ENCODE measurements around the gene DTYMK.

DTYMK gene

GRCh38 chr2:241655516-241656189, 31.0 kb downstream of the DTYMK start:
- TF ChIP-seq CTCF (IDR thresholded peaks at IDR 0.05; ENCODE audit: low read depth, low read length, missing control alignments): no peak
- no peaks in the 10 kb centered on the region for H3K27me3 ChIP-seq (replicated peaks)
- peaks cover 58% of the 10 kb centered on the region for H3K36me3 ChIP-seq (replicated peaks)
- no peak overlapping the region for H3K27ac ChIP-seq
- in situ Hi-C loops (cut with HindIII; ENCODE audit: low pct_ligation_motif_present, low sequenced_read_pairs): no loop called here
- no peak for DNase-seq
- H3K4me3 ChIP-seq (ENCODE audit: low read depth, low read length): no peak overlapping the region

- DNase-seq: no peak
- in situ Hi-C loops (cut with HindIII; ENCODE audit: low pct_ligation_motif_present, low sequenced_read_pairs): no loop called here
- no peak overlapping the region for H3K4me3 ChIP-seq (ENCODE audit: low read depth, low read length)
- no peak overlapping the region for H3K27ac ChIP-seq
- no peak for TF ChIP-seq CTCF (IDR thresholded peaks at IDR 0.05; ENCODE audit: low read depth, low read length, missing control alignments)
- peaks cover 51% of the 10 kb centered on the region for H3K36me3 ChIP-seq (replicated peaks)
- no peaks in the 10 kb centered on the region for H3K27me3 ChIP-seq (replicated peaks)
Measured at GRCh38 chr2:241654551-241654950, 32.1 kb downstream of the DTYMK start.

- no peak overlapping the region for H3K4me3 ChIP-seq (ENCODE audit: low read depth, low read length)
- DNase-seq: no peak
- H3K27me3 ChIP-seq (replicated peaks): no peaks in the 10 kb centered on the region
- H3K27ac ChIP-seq: no peak overlapping the region
- no peak for TF ChIP-seq CTCF (IDR thresholded peaks at IDR 0.05; ENCODE audit: low read depth, low read length, missing control alignments)
- in situ Hi-C loops (cut with HindIII; ENCODE audit: low pct_ligation_motif_present, low sequenced_read_pairs): no loop called here
- peaks cover 41% of the 10 kb centered on the region for H3K36me3 ChIP-seq (replicated peaks)
Measured at GRCh38 chr2:241653210-241653750, 33.3 kb downstream of the DTYMK start.

DNA sequence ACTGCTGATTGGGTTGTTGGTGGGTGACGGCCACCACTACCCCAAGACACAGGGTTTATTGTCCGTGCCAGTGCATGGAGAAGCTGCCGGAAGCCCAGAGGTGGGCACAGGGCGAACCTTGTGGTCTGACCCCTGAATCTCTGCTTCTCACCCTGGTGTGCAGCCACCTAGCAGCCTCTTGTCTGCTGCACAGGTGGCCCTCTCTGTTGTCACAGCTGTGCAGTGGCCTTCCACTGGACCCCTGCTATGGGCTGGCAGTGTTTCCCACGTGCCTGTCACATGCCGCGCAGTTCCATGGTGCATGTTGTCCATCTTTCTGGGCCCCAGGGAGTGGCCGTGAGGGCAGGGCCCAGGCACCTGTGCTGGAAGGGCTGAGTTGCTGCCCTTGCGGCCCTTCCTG, 33.9 kb downstream of the DTYMK start:
- no peak for TF ChIP-seq CTCF (IDR thresholded peaks at IDR 0.05; ENCODE audit: low read depth, low read length, missing control alignments)
- Histone ChIP-seq H3K36me3 (replicated peaks) (peaks cover 41% of the 10 kb centered on the region), H3K27ac (no peak overlapping the region), H3K27me3 (replicated peaks) (no peaks in the 10 kb centered on the region), H3K4me3 (ENCODE audit: low read depth, low read length) (no peak overlapping the region)
- in situ Hi-C loops (cut with HindIII; ENCODE audit: low pct_ligation_motif_present, low sequenced_read_pairs): no loop called here
- DNase-seq: no peak

GRCh38 chr2:241652142-241652541, 34.5 kb downstream of the DTYMK start:
- Histone ChIP-seq H3K4me3 (ENCODE audit: low read depth, low read length) (no peak overlapping the region), H3K27ac (no peak overlapping the region), H3K27me3 (replicated peaks) (no peaks in the 10 kb centered on the region), H3K36me3 (replicated peaks) (peaks cover 41% of the 10 kb centered on the region)
- TF ChIP-seq CTCF (IDR thresholded peaks at IDR 0.05; ENCODE audit: low read depth, low read length, missing control alignments): no peak
- DNase-seq: no peak
- in situ Hi-C loops (cut with HindIII; ENCODE audit: low pct_ligation_motif_present, low sequenced_read_pairs): no loop called here

GRCh38 chr2:241649927-241650326, 36.7 kb downstream of the DTYMK start:
- Histone ChIP-seq H3K27me3 (replicated peaks) (no peaks in the 10 kb centered on the region), H3K27ac (no peak overlapping the region), H3K4me3 (ENCODE audit: low read depth, low read length) (no peak overlapping the region), H3K36me3 (replicated peaks) (peaks cover 29% of the 10 kb centered on the region)
- TF ChIP-seq CTCF (IDR thresholded peaks at IDR 0.05; ENCODE audit: low read depth, low read length, missing control alignments): no peak
- no peak for DNase-seq
- in situ Hi-C loops (cut with HindIII; ENCODE audit: low pct_ligation_motif_present, low sequenced_read_pairs): no loop called here

All from brain microvascular endothelial cell (primary cell).